WTC11 (cell line): ENCODE measurements around the gene SBF2.

Source experiments
- CBFB ChIP-seq: sonication (generic); formaldehyde crosslinking; IDR thresholded peaks from 2 replicates; pipeline ENCODE4 v1.8.1; 2022; ENCODE audit warnings: mild to moderate bottlenecking, low read depth, missing genetic modification reagents
- CREB1 ChIP-seq: sonication (generic); formaldehyde crosslinking; IDR thresholded peaks from 2 replicates; pipeline ENCODE4 v1.8.0; 2023; ENCODE audit warnings: mild to moderate bottlenecking, missing genetic modification reagents
- CTCF ChIP-seq: fragments of 200-600 bp; IDR thresholded peaks from 2 replicates; pipeline ENCODE4 v1.8.0; 2022; ENCODE audit warnings: antibody characterized with exemption
- E2F4 ChIP-seq: sonication (generic); formaldehyde crosslinking; IDR thresholded peaks from 2 replicates; pipeline ENCODE4 v1.8.1; 2022; ENCODE audit warnings: low read depth, mild to moderate bottlenecking, moderate library complexity, missing genetic modification reagents, borderline replicate concordance
- ELF4 ChIP-seq: sonication (generic); formaldehyde crosslinking; IDR thresholded peaks from 2 replicates; pipeline ENCODE4 v1.8.1; 2022; ENCODE audit warnings: low read depth, mild to moderate bottlenecking, moderate library complexity, missing genetic modification reagents
- EMX1 ChIP-seq: fragments of 250-450 bp; sonication (Bioruptor Pico); IDR thresholded peaks from 2 replicates; pipeline ENCODE4 v1.8.0; 2021; ENCODE audit warnings: mild to moderate bottlenecking
- ESRRA ChIP-seq: sonication (generic); formaldehyde crosslinking; IDR thresholded peaks from 2 replicates; pipeline ENCODE4 v1.8.1; 2022; ENCODE audit warnings: mild to moderate bottlenecking, missing genetic modification reagents, borderline replicate concordance
- HMGXB4 ChIP-seq: sonication (generic); formaldehyde crosslinking; IDR thresholded peaks from 2 replicates; pipeline ENCODE4 v1.8.1; 2023; ENCODE audit warnings: mild to moderate bottlenecking, moderate library complexity, missing genetic modification reagents
- KAT7 ChIP-seq: sonication (generic); formaldehyde crosslinking; IDR thresholded peaks from 2 replicates; pipeline ENCODE4 v1.8.1; 2023; ENCODE audit warnings: missing genetic modification reagents, mild to moderate bottlenecking, borderline replicate concordance
- MXD4 ChIP-seq: fragments of 250-450 bp; sonication (Bioruptor Pico); IDR thresholded peaks from 2 replicates; pipeline ENCODE4 v1.8.0; 2021; ENCODE audit warnings: mild to moderate bottlenecking, moderate library complexity, borderline replicate concordance
- RELA ChIP-seq: sonication (generic); formaldehyde crosslinking; IDR thresholded peaks from 2 replicates; pipeline ENCODE4 v1.8.1; 2022; ENCODE audit warnings: missing genetic modification reagents, mild to moderate bottlenecking, borderline replicate concordance
- SMAD3 ChIP-seq: sonication (generic); formaldehyde crosslinking; IDR thresholded peaks from 2 replicates; pipeline ENCODE4 v1.8.0; 2022; ENCODE audit warnings: missing genetic modification reagents, mild to moderate bottlenecking, borderline replicate concordance
- TEAD4 ChIP-seq: sonication (generic); formaldehyde crosslinking; IDR thresholded peaks from 2 replicates; pipeline ENCODE4 v1.8.0; 2022; ENCODE audit warnings: mild to moderate bottlenecking, missing genetic modification reagents
- ZBTB21 ChIP-seq: sonication (generic); formaldehyde crosslinking; IDR thresholded peaks from 2 replicates; pipeline ENCODE4 v1.8.1; 2023; ENCODE audit warnings: mild to moderate bottlenecking, missing genetic modification reagents, borderline replicate concordance

GRCh38 chr11:10139143-10139542, 154.9 kb downstream of the SBF2 start:
- TF ChIP-seq KAT7 (CRISPR knock-in tag), result no peak
- no peak for TF ChIP-seq SMAD3 (CRISPR knock-in tag)
- no peak for TF ChIP-seq TEAD4 (CRISPR knock-in tag)
- no peak for TF ChIP-seq CTCF
- no peak for TF ChIP-seq EMX1 (CRISPR knock-in tag)
- no peak for TF ChIP-seq ELF4 (CRISPR knock-in tag)
- TF ChIP-seq ZBTB21 (CRISPR knock-in tag), result no peak
- no peak for TF ChIP-seq HMGXB4 (CRISPR knock-in tag)
- TF ChIP-seq MXD4 (CRISPR knock-in tag), result no peak
- TF ChIP-seq CREB1 (CRISPR knock-in tag), result no peak
- TF ChIP-seq ESRRA (CRISPR knock-in tag), result no peak
- TF ChIP-seq E2F4 (CRISPR knock-in tag), result no peak
- no peak for TF ChIP-seq CBFB (CRISPR knock-in tag)
- TF ChIP-seq RELA (CRISPR knock-in tag), result no peak
